OCI-LY3 (cell line): ENCODE results near the gene ZFYVE28.

Experiments
- CTCF ChIP-seq: fragments of 200-600, 300-600 bp; sonication (generic); IDR thresholded peaks from 2 replicates; pipeline ENCODE4 v1.5.1; 2014; ENCODE audit warnings: antibody characterized with exemption, low read length, low read depth
- EZH2phosphoT487 ChIP-seq: fragments of 200-600 bp; shearing (Covaris generic); IDR thresholded peaks from 2 replicates; pipeline ENCODE4 v1.6.1; 2018; ENCODE audit warnings: antibody characterized with exemption, mixed run types, low read depth

- TF ChIP-seq CTCF (no peak), EZH2phosphoT487 (no peak)
Observed at GRCh38 chr4:2287594-2287915, 130.9 kb downstream of the ZFYVE28 start.
